ENCODE data around the gene RTBDN. TPM values are rescaled to one million over a fixed set of nuclear protein-coding genes. Genes with fewer than 3 reads are reported as not detected.

RTBDN gene
- total and polyA plus RNA-seq, 2 of the 8 experiments (the other 6 are each of a cell fraction or from before 2014, with no cell fraction given): 4.0 to 4.8 TPM

GRCh38 chr19:12838886-12839756 lies 4.7 kb upstream of the RTBDN start (continued):
- no peak for TF ChIP-seq CHD7 (IDR thresholded peaks at IDR 0.05; ENCODE audit: insufficient replicate concordance, low read length)
- TF ChIP-seq MAX (IDR thresholded peaks at IDR 0.05): peak; percentile 23; the same call in 1 of the 2 replicates
- TF ChIP-seq RNF2 (IDR thresholded peaks at IDR 0.05; ENCODE audit: borderline replicate concordance, low read depth, low read length, missing control alignments, poor library complexity, severe bottlenecking): no peak

All from H1 (cell line).